H1 (cell line): ENCODE measurements around the gene PFDN4. TPM values are rescaled to one million over a fixed set of nuclear protein-coding genes. Genes with fewer than 3 reads are reported as not detected.

Experiments
- CTCF ChIA-PET: fragments of 300-600 bp; sonication (Branson Sonifier 250); formaldehyde crosslinking; loops from one replicate; lab custom pipeline; 2021; ENCODE audit not compliant: partially characterized antibody; lab: Charles Lee
- POLR2A ChIA-PET: fragments of 300-600 bp; sonication (Branson Sonifier 250); formaldehyde crosslinking; loops from one replicate; lab custom pipeline; 2021; ENCODE audit warnings: inconsistent platforms; ENCODE audit not compliant: partially characterized antibody; lab: Charles Lee
- DNase-seq, 2 experiments: peaks; one replicate each; pipeline versions ENCODE4 v3.0.0 to v3.0.0-alpha.2; 2010 to 2022; ENCODE audit warnings: low spot score in 2 of 2, low read depth in 1 of 2, mixed read lengths in 1 of 2
- FAIRE-seq: peaks from 2 replicates; lab custom pipeline; 2011; peaks lifted over from hg19 to GRCh38; lab: Jason Lieb, UNC
- H2AFZ ChIP-seq: 2 replicates; pipeline ENCODE4 v1.8.1; 2012; ENCODE audit warnings: low read length, inconsistent platforms
- H2AK5ac ChIP-seq: 2 replicates; pipeline ENCODE4 v1.6.1; 2013; ENCODE audit warnings: low read depth, low read length
- H2BK120ac ChIP-seq: replicated peaks from 2 replicates; pipeline ENCODE3; 2013; ENCODE audit warnings: low read depth, low read length, inconsistent platforms
- H2BK12ac ChIP-seq: 2 replicates; pipeline ENCODE4 v1.6.1; 2013; ENCODE audit warnings: low read depth, low read length
- H2BK15ac ChIP-seq: 2 replicates; pipeline ENCODE4 v1.6.1; 2013; ENCODE audit warnings: low read length
- H2BK20ac ChIP-seq: 2 replicates; pipeline ENCODE4 v1.6.1; 2013; ENCODE audit warnings: low read length
- H2BK5ac ChIP-seq: 2 replicates; pipeline ENCODE4 v1.6.1; 2013; ENCODE audit warnings: low read depth, low read length
- H3K14ac ChIP-seq: 2 replicates; pipeline ENCODE4 v1.6.1; 2013; ENCODE audit warnings: inconsistent platforms; ENCODE audit not compliant: insufficient read length
- H3K18ac ChIP-seq: 2 replicates; pipeline ENCODE4 v1.6.1; 2013; ENCODE audit warnings: low read length; ENCODE audit errors: extremely low read depth
- H3K23ac ChIP-seq: 2 replicates; pipeline ENCODE4 v1.6.1; 2013; ENCODE audit warnings: inconsistent platforms; ENCODE audit not compliant: insufficient read length
- H3K23me2 ChIP-seq: 2 replicates; pipeline ENCODE4 v1.6.1; 2013; ENCODE audit warnings: low read depth, low read length
- H3K27ac ChIP-seq: 2 replicates; pipeline ENCODE4 v1.6.1; 2011; ENCODE audit warnings: low read depth, low read length, inconsistent platforms
- H3K27me3 ChIP-seq, 4 experiments: replicated peaks in 1 of 4; 1 replicate in 1 of 4; 2 replicates in 3 of 4; pipeline versions ENCODE4 v1.6.1 to v1.8.1; 2011 to 2013; ENCODE audit warnings: low read length in 3 of 4, mild to moderate bottlenecking in 3 of 4, inconsistent platforms in 2 of 4, mixed read lengths in 2 of 4, moderate library complexity in 1 of 4; ENCODE audit not compliant: control insufficient read depth in 3 of 4, insufficient read depth in 3 of 4; ENCODE audit errors: extremely low read depth in 1 of 4
- H3K36me3 ChIP-seq, 4 experiments: 2 replicates each; pipeline versions ENCODE4 v1.6.1 to v1.8.1; 2011 to 2013; ENCODE audit warnings: mild to moderate bottlenecking in 4 of 4, low read length in 3 of 4, moderate library complexity in 2 of 4, control low read depth in 1 of 4, inconsistent platforms in 1 of 4; ENCODE audit not compliant: insufficient read depth in 4 of 4, control insufficient read depth in 2 of 4
- H3K4ac ChIP-seq: replicated peaks from 2 replicates; pipeline ENCODE3; 2013; ENCODE audit warnings: low read length, low read depth, mixed read lengths, inconsistent platforms; ENCODE audit not compliant: insufficient read length
- H3K4me1 ChIP-seq, 4 experiments: replicated peaks in 1 of 4; 1 replicate in 1 of 4; 2 replicates in 3 of 4; pipeline versions ENCODE4 v1.6.1 to v1.8.1; 2011 to 2013; ENCODE audit warnings: low read length in 3 of 4, inconsistent platforms in 2 of 4, mixed read lengths in 1 of 4; ENCODE audit not compliant: insufficient read depth in 4 of 4, control insufficient read depth in 3 of 4
- H3K4me2 ChIP-seq, 2 experiments: 2 replicates each; pipeline versions ENCODE4 v1.6.1 to v1.8.1; 2011 to 2013; ENCODE audit warnings: low read depth in 2 of 2, low read length in 2 of 2, control low read depth in 1 of 2, inconsistent platforms in 1 of 2, mild to moderate bottlenecking in 1 of 2; ENCODE audit not compliant: insufficient read depth in 1 of 2
- H3K4me3 ChIP-seq, 4 experiments: fragments of 200-600, 300-600 bp in 1 of 4; sonication (generic), shearing (Covaris generic), sonication (Bioruptor Twin) in 1 of 4; 2 replicates each; pipeline versions ENCODE4 v1.5.1 to v1.8.1; 2011 to 2016; ENCODE audit warnings: low read length in 4 of 4, low read depth in 3 of 4, control low read depth in 2 of 4, inconsistent platforms in 2 of 4, mild to moderate bottlenecking in 2 of 4, mixed read lengths in 1 of 4, moderate library complexity in 1 of 4; ENCODE audit not compliant: insufficient read depth in 2 of 4; ENCODE audit errors: extremely low read depth in 1 of 4
- H3K56ac ChIP-seq: replicated peaks from 2 replicates; pipeline ENCODE3; 2013; ENCODE audit warnings: low read depth, mild to moderate bottlenecking, mixed read lengths, low read length, inconsistent platforms; ENCODE audit not compliant: insufficient read length
- H3K79me1 ChIP-seq: 2 replicates; pipeline ENCODE4 v1.6.1; 2013; ENCODE audit warnings: low read depth, low read length, control low read depth
- H3K79me2 ChIP-seq, 2 experiments: 2 replicates each; pipeline versions ENCODE4 v1.6.1 to v1.8.1; 2012 to 2013; ENCODE audit warnings: low read length in 2 of 2, mild to moderate bottlenecking in 2 of 2, inconsistent platforms in 1 of 2; ENCODE audit not compliant: insufficient read depth in 2 of 2, control insufficient read depth in 1 of 2
- H3K9ac ChIP-seq, 4 experiments: replicated peaks in 1 of 4; 1 replicate in 1 of 4; 2 replicates in 3 of 4; pipeline versions ENCODE4 v1.6.1 to v1.8.1; 2011 to 2013; ENCODE audit warnings: low read depth in 3 of 4, low read length in 3 of 4, control low read depth in 2 of 4, mild to moderate bottlenecking in 2 of 4, moderate library complexity in 2 of 4, inconsistent platforms in 1 of 4; ENCODE audit errors: extremely low read depth in 1 of 4
- H3K9me3 ChIP-seq, 2 experiments: 2 replicates each; pipeline versions ENCODE4 v1.6.1 to v1.8.1; 2012 to 2013; ENCODE audit warnings: mild to moderate bottlenecking in 2 of 2, moderate library complexity in 2 of 2, control low read depth in 1 of 2, inconsistent platforms in 1 of 2, low read depth in 1 of 2, low read length in 1 of 2, mixed read lengths in 1 of 2; ENCODE audit not compliant: insufficient read depth in 2 of 2
- H4K20me1 ChIP-seq, 2 experiments: replicated peaks in 1 of 2; 2 replicates each; pipeline versions ENCODE3 to v1.8.1; 2011 to 2013; ENCODE audit warnings: inconsistent platforms in 2 of 2, low read length in 2 of 2, mild to moderate bottlenecking in 1 of 2; ENCODE audit not compliant: insufficient read depth in 2 of 2, control insufficient read depth in 1 of 2
- H4K5ac ChIP-seq: 2 replicates; pipeline ENCODE4 v1.6.1; 2013; ENCODE audit warnings: low read length, low read depth, mixed read lengths, inconsistent platforms; ENCODE audit not compliant: insufficient read length
- H4K8ac ChIP-seq: 2 replicates; pipeline ENCODE4 v1.8.0; 2013; ENCODE audit warnings: mild to moderate bottlenecking, moderate library complexity, low read length, inconsistent platforms; ENCODE audit not compliant: insufficient read depth; ENCODE audit errors: extremely low read depth
- H4K91ac ChIP-seq: replicated peaks from 2 replicates; pipeline ENCODE3; 2013; ENCODE audit warnings: low read length, mixed read lengths, inconsistent platforms; ENCODE audit not compliant: insufficient read length
- BACH1 ChIP-seq: IDR thresholded peaks from 2 replicates; pipeline ENCODE4 v1.6.1; 2012; ENCODE audit warnings: low read length, improper control_type of control experiment
- CHD1 ChIP-seq: IDR thresholded peaks from 2 replicates; pipeline ENCODE4 v1.6.1; 2012; ENCODE audit warnings: low read depth, low read length, improper control_type of control experiment
- HDAC6 ChIP-seq: IDR thresholded peaks from one replicate; pipeline ENCODE4 v1.7.1; 2012; ENCODE audit warnings: low read depth, mild to moderate bottlenecking, inconsistent platforms, low read length, moderate library complexity
- KDM1A ChIP-seq: fragments of 200-600, 300-600 bp; sonication (generic); IDR thresholded peaks from 2 replicates; pipeline ENCODE4 v1.7.1; 2016; ENCODE audit warnings: mild to moderate bottlenecking, low read length, borderline replicate concordance
- POLR2A ChIP-seq, 2 experiments: IDR thresholded peaks; 1 replicate in 1 of 2; 2 replicates in 1 of 2; pipeline ENCODE4 v1.6.1; 2011; ENCODE audit warnings: low read depth in 2 of 2, low read length in 2 of 2, mild to moderate bottlenecking in 2 of 2; ENCODE audit errors: control extremely low read depth in 1 of 2
- RAD21 ChIP-seq, 2 experiments: IDR thresholded peaks in 1 of 2; conservative IDR thresholded peaks in 1 of 2; 2 replicates each; pipeline ENCODE4 v1.6.1; 2011; ENCODE audit warnings: low read depth in 2 of 2, low read length in 2 of 2, improper control_type of control experiment in 1 of 2, inconsistent platforms in 1 of 2, mild to moderate bottlenecking in 1 of 2, moderate library complexity in 1 of 2
- SIX5 ChIP-seq: IDR thresholded peaks from 2 replicates; pipeline ENCODE4 v1.6.1; 2011; ENCODE audit warnings: mild to moderate bottlenecking, low read depth, low read length
- TAF1 ChIP-seq: IDR thresholded peaks from 2 replicates; pipeline ENCODE4 v1.6.1; 2011; ENCODE audit warnings: mild to moderate bottlenecking, low read depth, low read length
- WGBS, 2 experiments: shearing (Covaris generic) in 1 of 2; methylation state at CpG; one replicate each; pipeline versions ENCODE4 v1.1.6 to v1.1.7; 2013 to 2015; ENCODE audit warnings: low lambda C conversion rate in 2 of 2, mixed read lengths in 2 of 2, inconsistent platforms in 1 of 2, low coverage in 1 of 2, missing lambda C conversion rate in 1 of 2; ENCODE audit not compliant: insufficient replicate concordance in 2 of 2, insufficient coverage in 1 of 2, insufficient read length in 1 of 2; ENCODE audit errors: extremely low coverage in 1 of 2, missing lambda C conversion rate in 1 of 2; 5-methylcytosine and 5-hydroxymethylcytosine counted together
- polyA plus RNA-seq, 7 experiments: library from polyadenylated mRNA; depleted of rRNA in 3 of 7; stranded (reverse) in 5 of 7; unstranded in 2 of 7; fragments of >200 nt in 5 of 7; fragments of 200-250 nt in 2 of 7; gene quantifications; 1 replicate in 5 of 7; 2 replicates in 1 of 7; 4 replicates in 1 of 7; pipeline versions ENCODE4 v1.2.1 to v1.2.3, GENCODE V29; 2011 to 2013; ENCODE audit warnings: missing spikeins in 2 of 7, mixed read lengths in 2 of 7
- total RNA-seq: library from RNA; stranded (reverse); fragmentation: NEBNext Ultra II Directional; extraction: Animal tissue kit (Norgen Biotek cat#: 25700); gene quantifications from 2 replicates; pipeline ENCODE4 v1.2.1, GENCODE V29; 2021

The PFDN4 gene
- total and polyA plus RNA-seq, 2 of the 8 experiments (the other 6 are each of a cell fraction or from before 2014, with no cell fraction given) = 41.9 to 96.8 TPM

DNA sequence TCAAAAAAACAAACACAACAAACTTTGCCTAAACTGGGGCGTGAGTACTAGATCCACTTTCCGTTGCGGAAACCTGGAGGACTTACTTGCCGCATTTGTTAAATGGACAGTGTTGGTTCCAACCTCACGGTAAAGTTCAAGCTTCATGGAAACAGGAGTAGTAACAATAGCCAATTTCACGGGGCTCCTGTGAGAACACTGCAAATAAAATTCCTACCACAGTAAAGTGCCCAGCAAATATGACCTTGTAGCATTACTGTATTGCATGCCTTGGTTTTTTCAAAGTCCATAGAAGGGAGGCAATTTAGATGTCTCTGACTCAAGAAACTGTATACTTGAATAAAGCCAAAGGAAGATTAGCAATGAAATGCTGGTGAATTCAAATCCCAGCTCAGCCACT is 30.5 kb upstream of the PFDN4 start:
- H3K18ac ChIP-seq = no peak overlapping the region
- H4K20me1 ChIP-seq = peaks cover 0 to 3% of the 10 kb centered on the region in 2 experiments
- peaks cover 14% of the 10 kb centered on the region for H3K23me2 ChIP-seq
- no peak overlapping the region for H3K14ac ChIP-seq
- no peak overlapping the region for H2BK120ac ChIP-seq
- no peak overlapping the region for H3K23ac ChIP-seq
- H3K27me3 ChIP-seq = peaks cover 26 to 35% (median 33%) of the 10 kb centered on the region in 4 experiments
- no peak overlapping the region for H4K8ac ChIP-seq
- peaks cover 4 to 16% (median 9%) of the 10 kb centered on the region in 4 experiments; a peak in 6 of 7 replicates for H3K4me1 ChIP-seq
- no peak overlapping the region for H2AFZ ChIP-seq
- H3K4ac ChIP-seq = no peak overlapping the region
- H3K79me2 ChIP-seq = no peaks in the 10 kb centered on the region
- H3K27ac ChIP-seq = no peak overlapping the region
- H3K9me3 ChIP-seq = no peaks in the 10 kb centered on the region
- H2AK5ac ChIP-seq = no peak overlapping the region
- H2BK20ac ChIP-seq = no peak overlapping the region
- FAIRE-seq (no peak), DNase-seq (no peak)
- POLR2A ChIA-PET = no interaction called here
- TF ChIP-seq KDM1A (no peak), POLR2A (IDR thresholded peaks at IDR 0.05; ENCODE audit: control extremely low read depth in 1 of 2, low read depth in 2 of 2, low read length in 2 of 2) (no peak), TAF1 (no peak), BACH1 (no peak), HDAC6 (no peak), CHD1 (no peak), SIX5 (no peak), RAD21 (IDR thresholded peaks at IDR 0.05 in 1 of 2, conservative IDR thresholded peaks at IDR 0.05 in 1 of 2; ENCODE audit: low read depth in 2 of 2, low read length in 2 of 2) (no peak)
- H3K36me3 ChIP-seq = no peaks in the 10 kb centered on the region
- WGBS, 2 experiments = 85% methylated on average over 6 of the region's 6 CpGs; no CpG with 5 or more reads in 1 of the 2 experiments
- no peak overlapping the region for H3K56ac ChIP-seq
- H4K91ac ChIP-seq = no peak overlapping the region
- no peaks in the 10 kb centered on the region for H3K79me1 ChIP-seq
- no peak overlapping the region for H2BK12ac ChIP-seq
- H3K9ac ChIP-seq = no peak overlapping the region
- H2BK5ac ChIP-seq = no peak overlapping the region
- no peak overlapping the region for H3K4me3 ChIP-seq
- H4K5ac ChIP-seq = no peak overlapping the region
- CTCF ChIA-PET = no interaction called here
- no peak overlapping the region for H2BK15ac ChIP-seq
- H3K4me2 ChIP-seq = no peak overlapping the region
